ENCODE measurements around the gene NELFB. TPM values are rescaled to one million over a fixed set of nuclear protein-coding genes. Genes with fewer than 3 reads are reported as not detected.

NELFB gene
- total RNA-seq, 3 donors from 2014 or later (not counting 1 experiment from before 2014, with no cell fraction given), result 42.9 to 53.8 (median 52.6) TPM

DNA sequence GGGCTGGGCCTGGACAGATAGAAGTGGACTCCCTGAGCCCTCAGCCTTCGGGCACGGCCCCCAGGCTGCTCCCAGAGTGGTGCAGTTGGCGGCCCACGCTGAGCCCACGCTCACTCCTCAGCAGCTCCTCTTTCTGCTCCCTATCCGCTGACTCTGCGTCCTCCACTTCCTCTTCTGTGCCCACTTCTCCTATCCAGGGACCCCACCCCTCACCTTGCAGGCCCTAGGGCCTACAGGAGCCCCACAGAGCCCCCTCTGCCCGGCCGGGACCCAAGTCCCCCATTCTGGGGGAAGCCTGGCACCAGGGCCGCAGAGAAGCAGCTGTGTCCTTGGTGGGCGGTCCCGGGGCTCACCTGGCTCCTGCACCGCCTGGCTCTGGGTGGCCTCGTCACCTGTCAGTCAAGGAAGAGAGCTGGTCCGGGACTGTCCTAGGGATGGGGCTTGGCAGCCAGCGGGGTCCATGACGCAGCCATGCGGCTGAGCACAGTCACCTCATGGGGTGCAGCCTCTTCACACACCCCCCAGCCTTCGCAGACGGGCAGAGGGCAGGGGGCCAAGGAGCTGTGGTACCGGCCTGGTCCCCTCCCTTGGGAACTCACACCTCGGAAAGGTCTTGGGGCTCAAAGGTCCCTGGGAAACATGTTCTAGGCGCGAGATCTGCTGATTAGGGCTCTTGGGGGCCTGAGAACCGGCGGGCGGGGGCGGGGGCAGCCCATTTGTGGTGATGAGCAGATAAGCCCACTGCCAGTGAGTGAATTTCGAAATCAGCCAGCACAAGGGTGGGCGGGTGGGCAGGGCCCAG, 52.3 kb downstream of the NELFB start:
- Mint-ChIP-seq H3K27me3 (ENCODE audit: low read depth in 2 of 2) (no peaks in the 10 kb centered on the region), H3K4me1 (peaks cover 0 to 22% of the 10 kb centered on the region in 2 donors), H3K9me3 (no peaks in the 10 kb centered on the region), H3K27ac (no peak overlapping the region), H3K4me3 (no peak overlapping the region), H3K36me3 (no peaks in the 10 kb centered on the region)
- Histone ChIP-seq H3K4me1 (ENCODE audit: control insufficient read depth, insufficient read depth, low read length) (peaks cover 38% of the 10 kb centered on the region), H3K27me3 (ENCODE audit: control insufficient read depth, insufficient read depth, low read length) (no peaks in the 10 kb centered on the region), H3K36me3 (ENCODE audit: control insufficient read depth, insufficient read depth, low read length) (no peaks in the 10 kb centered on the region), H3K4me3 (ENCODE audit: low read length) (no peak overlapping the region), H3K27ac (ENCODE audit: low read length) (no peak overlapping the region), H3K9me3 (ENCODE audit: control insufficient read depth, insufficient read depth, low read length) (no peaks in the 10 kb centered on the region)
- WGBS (ENCODE audit: insufficient coverage), result 34% methylated on average over 30 of the region's 30 CpGs
- ATAC-seq, result no peak
- TF ChIP-seq CTCF (IDR thresholded peaks at IDR 0.05), result no peak
- DNase-seq, result no peak
- intact Hi-C loops (cut with micrococcal nuclease), result no loop called here

DNA sequence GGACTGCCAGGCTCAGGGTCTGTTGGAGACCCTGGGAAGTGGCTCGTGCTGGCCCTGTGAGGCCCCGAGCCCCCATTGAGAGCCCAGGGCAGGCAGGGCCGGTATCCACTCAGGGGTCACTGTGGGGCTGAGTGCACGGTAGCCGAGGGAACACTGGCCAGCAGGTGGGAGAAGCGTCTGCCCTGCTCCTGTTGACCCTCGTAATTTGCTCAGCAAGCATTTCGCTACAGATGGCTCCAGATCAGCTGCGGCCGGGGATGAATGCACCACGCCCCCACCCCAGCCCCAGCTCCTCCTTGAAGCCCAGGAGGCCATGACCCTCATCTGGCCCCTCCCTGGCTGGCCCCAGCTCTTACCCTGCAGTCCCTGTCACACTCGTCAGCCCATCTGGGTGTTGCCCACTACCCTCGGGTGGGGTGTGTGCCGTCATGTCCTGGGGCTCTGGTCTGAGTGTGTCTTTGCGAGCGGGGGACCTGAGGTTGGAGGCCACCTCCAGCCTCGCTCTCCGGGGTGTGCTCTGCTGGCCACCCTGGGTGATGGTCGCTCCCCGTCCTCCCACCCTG, 53.0 kb downstream of the NELFB start:
- intact Hi-C loops (cut with micrococcal nuclease), result no loop called here
- H3K36me3 Mint-ChIP-seq, result no peaks in the 10 kb centered on the region

GRCh38 chr9:137309368-137310188, 54.5 kb downstream of the NELFB start:
- H3K4me3 ChIP-seq (ENCODE audit: low read length), result no peak overlapping the region
- Mint-ChIP-seq H3K9me3 (no peaks in the 10 kb centered on the region), H3K36me3 (no peaks in the 10 kb centered on the region), H3K4me3 (no peak overlapping the region), H3K27me3 (ENCODE audit: low read depth in 2 of 2) (no peaks in the 10 kb centered on the region), H3K4me1 (peaks cover 0 to 16% of the 10 kb centered on the region in 2 donors), H3K27ac (no peak overlapping the region)
- intact Hi-C loops (cut with micrococcal nuclease), result no loop called here
- no peak for TF ChIP-seq CTCF (IDR thresholded peaks at IDR 0.05)
- no peak for DNase-seq
- WGBS (ENCODE audit: insufficient coverage), result 83% methylated on average over 15 of the region's 15 CpGs
- no peaks in the 10 kb centered on the region for H3K36me3 ChIP-seq (ENCODE audit: control insufficient read depth, insufficient read depth, low read length)
- H3K27ac ChIP-seq (ENCODE audit: low read length), result no peak overlapping the region
- H3K9me3 ChIP-seq (ENCODE audit: control insufficient read depth, insufficient read depth, low read length), result no peaks in the 10 kb centered on the region
- no peaks in the 10 kb centered on the region for H3K27me3 ChIP-seq (ENCODE audit: control insufficient read depth, insufficient read depth, low read length)
- H3K4me1 ChIP-seq (ENCODE audit: control insufficient read depth, insufficient read depth, low read length), result peaks cover 30% of the 10 kb centered on the region
- no peak for ATAC-seq

More for the DNA sequence above, 53.0 kb downstream of the NELFB start:
- Histone ChIP-seq H3K36me3 (ENCODE audit: control insufficient read depth, insufficient read depth, low read length) (no peaks in the 10 kb centered on the region), H3K4me1 (ENCODE audit: control insufficient read depth, insufficient read depth, low read length) (peaks cover 33% of the 10 kb centered on the region), H3K9me3 (ENCODE audit: control insufficient read depth, insufficient read depth, low read length) (no peaks in the 10 kb centered on the region), H3K4me3 (ENCODE audit: low read length) (no peak overlapping the region), H3K27me3 (ENCODE audit: control insufficient read depth, insufficient read depth, low read length) (no peaks in the 10 kb centered on the region), H3K27ac (ENCODE audit: low read length) (no peak overlapping the region)
- no peak overlapping the region for H3K4me3 Mint-ChIP-seq
- no peak for TF ChIP-seq CTCF (IDR thresholded peaks at IDR 0.05)
- H3K4me1 Mint-ChIP-seq, result peaks cover 0 to 22% of the 10 kb centered on the region in 2 donors
- no peaks in the 10 kb centered on the region for H3K27me3 Mint-ChIP-seq (ENCODE audit: low read depth in 2 of 2)
- H3K27ac Mint-ChIP-seq, result no peak overlapping the region
- WGBS (ENCODE audit: insufficient coverage), result 85% methylated on average over 20 of the region's 20 CpGs
- no peak for ATAC-seq
- no peak for DNase-seq
- H3K9me3 Mint-ChIP-seq, result no peaks in the 10 kb centered on the region

Data from natural killer cell (primary cell).